Measurements from ENCODE around the gene MTNR1B. TPM values are rescaled to one million over a fixed set of nuclear protein-coding genes. Genes with fewer than 3 reads are reported as not detected.

The MTNR1B gene
- total and polyA plus RNA-seq, 2 of the 13 experiments (the other 11 are each of a cell fraction or from before 2014, with no cell fraction given): not detected

DNA sequence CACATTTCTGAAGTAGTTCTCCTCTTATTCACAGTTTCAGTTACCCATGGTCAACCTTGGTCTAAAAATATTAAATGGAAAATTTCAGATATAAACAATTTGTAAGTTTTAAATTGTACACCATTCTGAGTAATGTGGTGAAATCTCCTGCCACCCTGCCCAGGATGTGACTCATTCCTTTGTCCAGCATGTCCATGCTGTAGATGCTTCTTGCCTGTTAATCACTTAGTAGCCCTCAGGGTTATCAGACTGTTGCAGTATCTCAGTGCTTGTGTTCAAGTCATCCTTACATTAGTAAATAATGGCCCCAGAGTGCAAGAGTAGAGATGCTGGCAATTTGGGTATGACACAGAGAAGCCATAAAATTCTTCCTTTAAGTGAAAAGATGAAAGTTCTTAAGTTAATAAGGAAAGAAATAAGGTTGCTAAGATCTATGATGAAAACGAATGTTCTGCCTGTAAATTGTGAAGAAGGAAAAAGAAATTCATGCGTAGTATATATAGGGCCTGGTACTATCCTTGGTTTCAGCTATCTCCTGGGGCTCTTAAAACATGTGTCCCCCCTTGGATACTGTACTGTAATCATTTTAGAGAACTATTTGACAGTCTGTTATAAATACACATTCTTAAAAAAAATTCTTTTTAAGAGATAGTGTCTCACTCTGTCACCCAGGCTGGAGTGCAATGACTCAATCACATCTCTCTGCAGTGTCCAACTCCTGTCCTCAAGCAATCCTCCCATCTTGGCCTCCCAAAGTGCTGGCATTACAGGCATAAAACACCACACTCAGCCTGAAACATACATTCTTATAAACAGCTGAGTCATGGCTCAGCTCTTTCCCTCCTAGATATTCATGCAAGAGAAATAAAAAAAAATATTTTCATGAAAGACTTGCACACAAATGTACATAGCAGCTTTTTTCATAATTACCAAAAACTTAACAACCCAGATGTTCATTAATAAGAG, 31.3 kb downstream of the MTNR1B start:
- H3K36me3 ChIP-seq (replicated peaks in 1 of 2; ENCODE audit: control insufficient read depth in 1 of 2, insufficient read depth in 2 of 2, low read length in 2 of 2): no peaks in the 10 kb centered on the region
- POLR2A ChIA-PET: no interaction called here
- H4K20me1 ChIP-seq (ENCODE audit: insufficient read depth, low read length): no peaks in the 10 kb centered on the region
- H3K27me3 ChIP-seq (ENCODE audit: control insufficient read depth in 1 of 2, insufficient read depth in 2 of 2, low read length in 2 of 2): no peaks in the 10 kb centered on the region
- H3K4me2 ChIP-seq (ENCODE audit: low read depth, low read length): no peak overlapping the region
- H2AFZ ChIP-seq (ENCODE audit: low read length): no peak overlapping the region
- H3K4me3 ChIP-seq (replicated peaks in 1 of 3; ENCODE audit: insufficient read depth in 1 of 3, low read depth in 2 of 3, low read length in 3 of 3): no peak overlapping the region
- WGBS (ENCODE audit: low lambda C conversion rate): 2% methylated on average over 2 of the region's 2 CpGs
- no peak for TF ChIP-seq ZNF503 (CRISPR knock-in tag; IDR thresholded peaks at IDR 0.05)
- TF ChIP-seq MAFK (conservative IDR thresholded peaks at IDR 0.05 in 1 of 2, IDR thresholded peaks at IDR 0.05 in 1 of 2; ENCODE audit: low read length in 2 of 2): 0 out of 4 replicates have a peak, but pooled peaks have one; percentile 24 to 30
- peak; percentile 73 for TF ChIP-seq FOSL2 (CRISPR knock-in tag; IDR thresholded peaks at IDR 0.05)
- TF ChIP-seq NFE2L2 (IDR thresholded peaks at IDR 0.05; ENCODE audit: low read length): peak; percentile 84
- BruUV-seq (replicated peaks): no TSS peak
- no peak for FAIRE-seq
- intact Hi-C loops (cut with micrococcal nuclease; ENCODE audit: unreplicated experiment): no loop called here
- H3K27ac ChIP-seq (ENCODE audit: extremely low read length, insufficient read depth, low read length): no peak overlapping the region
- peak; percentile 10 for DNase-seq (ENCODE audit: low spot score)
- ATAC-seq: no peak
- CTCF ChIA-PET (ENCODE audit: low intra/inter-chr PET ratio, low total read pairs): no interaction called here
- in situ Hi-C loops (cut with HindIII; ENCODE audit: extremely low pct_ligation_motif_present, low pct_unique_long_range_greater_than_20kb): no loop called here
- H3K9me3 ChIP-seq (ENCODE audit: low read length): no peaks in the 10 kb centered on the region
- no peak overlapping the region for H3K9ac ChIP-seq (ENCODE audit: insufficient read depth, low read depth, low read length)
- H3K4me1 ChIP-seq (ENCODE audit: insufficient read depth, low read length): no peaks in the 10 kb centered on the region
- no peaks in the 10 kb centered on the region for H3K79me2 ChIP-seq (ENCODE audit: insufficient read depth, low read length)

DNA sequence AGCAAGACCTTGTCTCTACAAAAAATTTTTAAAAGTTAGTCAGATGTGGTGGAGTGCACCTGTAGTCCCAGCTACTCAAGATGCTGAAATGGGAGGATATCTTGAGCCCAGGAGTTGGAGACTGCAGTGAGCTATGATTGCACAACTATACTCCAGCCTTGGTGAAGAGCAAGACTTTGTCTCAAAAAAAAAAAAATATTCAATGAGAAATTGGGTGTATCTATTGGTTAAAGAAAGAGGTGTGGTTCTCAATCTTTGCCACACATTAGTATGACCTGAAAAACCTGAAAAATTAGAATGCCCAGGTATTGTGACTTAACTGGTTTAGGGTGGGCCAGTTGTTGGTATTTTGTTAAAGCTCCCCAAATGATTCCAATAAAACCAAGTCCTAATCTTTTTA, 32.4 kb downstream of the MTNR1B start:
- Histone ChIP-seq H3K4me3 (replicated peaks in 1 of 3; ENCODE audit: insufficient read depth in 1 of 3, low read depth in 2 of 3, low read length in 3 of 3) (no peak overlapping the region), H2AFZ (ENCODE audit: low read length) (no peak overlapping the region), H4K20me1 (ENCODE audit: insufficient read depth, low read length) (no peaks in the 10 kb centered on the region), H3K27ac (ENCODE audit: extremely low read length, insufficient read depth, low read length) (no peak overlapping the region), H3K27me3 (ENCODE audit: control insufficient read depth in 1 of 2, insufficient read depth in 2 of 2, low read length in 2 of 2) (no peaks in the 10 kb centered on the region), H3K9ac (ENCODE audit: insufficient read depth, low read depth, low read length) (no peak overlapping the region), H3K79me2 (ENCODE audit: insufficient read depth, low read length) (no peaks in the 10 kb centered on the region), H3K4me1 (ENCODE audit: insufficient read depth, low read length) (no peaks in the 10 kb centered on the region), H3K9me3 (ENCODE audit: low read length) (no peaks in the 10 kb centered on the region), H3K36me3 (replicated peaks in 1 of 2; ENCODE audit: control insufficient read depth in 1 of 2, insufficient read depth in 2 of 2, low read length in 2 of 2) (no peaks in the 10 kb centered on the region), H3K4me2 (ENCODE audit: low read depth, low read length) (no peak overlapping the region)
- CTCF ChIA-PET (ENCODE audit: low intra/inter-chr PET ratio, low total read pairs): no interaction called here
- intact Hi-C loops (cut with micrococcal nuclease; ENCODE audit: unreplicated experiment): no loop called here
- in situ Hi-C loops (cut with HindIII; ENCODE audit: extremely low pct_ligation_motif_present, low pct_unique_long_range_greater_than_20kb): no loop called here
- POLR2A ChIA-PET: no interaction called here
- FAIRE-seq (no peak), ATAC-seq (no peak), DNase-seq (ENCODE audit: low spot score) (no peak)
- BruUV-seq (replicated peaks): no TSS peak
- TF ChIP-seq, protein P1, sequence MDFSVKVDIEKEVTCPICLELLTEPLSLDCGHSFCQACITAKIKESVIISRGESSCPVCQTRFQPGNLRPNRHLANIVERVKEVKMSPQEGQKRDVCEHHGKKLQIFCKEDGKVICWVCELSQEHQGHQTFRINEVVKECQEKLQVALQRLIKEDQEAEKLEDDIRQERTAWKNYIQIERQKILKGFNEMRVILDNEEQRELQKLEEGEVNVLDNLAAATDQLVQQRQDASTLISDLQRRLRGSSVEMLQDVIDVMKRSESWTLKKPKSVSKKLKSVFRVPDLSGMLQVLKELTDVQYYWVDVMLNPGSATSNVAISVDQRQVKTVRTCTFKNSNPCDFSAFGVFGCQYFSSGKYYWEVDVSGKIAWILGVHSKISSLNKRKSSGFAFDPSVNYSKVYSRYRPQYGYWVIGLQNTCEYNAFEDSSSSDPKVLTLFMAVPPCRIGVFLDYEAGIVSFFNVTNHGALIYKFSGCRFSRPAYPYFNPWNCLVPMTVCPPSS (IDR thresholded peaks at IDR 0.05): no peak
- no peak for TF ChIP-seq ETS1 (CRISPR knock-in tag; IDR thresholded peaks at IDR 0.05)
- no peak for TF ChIP-seq TCF7L2 (IDR thresholded peaks at IDR 0.05; ENCODE audit: low read depth, low read length)
- TF ChIP-seq ZZZ3 (CRISPR knock-in tag; IDR thresholded peaks at IDR 0.05; ENCODE audit: borderline replicate concordance): no peak
